Measurements from ENCODE around the gene RASSF10. TPM values are rescaled to one million over a fixed set of nuclear protein-coding genes. Genes with fewer than 3 reads are reported as not detected.

RASSF10 gene
- total RNA-seq, 1 donor from 2014 or later, result 13.2 TPM

GRCh38 chr11:13055200-13055599 is 46.1 kb downstream of the RASSF10 start:
- no peak for DNase-seq (ENCODE audit: low read depth)

DNA sequence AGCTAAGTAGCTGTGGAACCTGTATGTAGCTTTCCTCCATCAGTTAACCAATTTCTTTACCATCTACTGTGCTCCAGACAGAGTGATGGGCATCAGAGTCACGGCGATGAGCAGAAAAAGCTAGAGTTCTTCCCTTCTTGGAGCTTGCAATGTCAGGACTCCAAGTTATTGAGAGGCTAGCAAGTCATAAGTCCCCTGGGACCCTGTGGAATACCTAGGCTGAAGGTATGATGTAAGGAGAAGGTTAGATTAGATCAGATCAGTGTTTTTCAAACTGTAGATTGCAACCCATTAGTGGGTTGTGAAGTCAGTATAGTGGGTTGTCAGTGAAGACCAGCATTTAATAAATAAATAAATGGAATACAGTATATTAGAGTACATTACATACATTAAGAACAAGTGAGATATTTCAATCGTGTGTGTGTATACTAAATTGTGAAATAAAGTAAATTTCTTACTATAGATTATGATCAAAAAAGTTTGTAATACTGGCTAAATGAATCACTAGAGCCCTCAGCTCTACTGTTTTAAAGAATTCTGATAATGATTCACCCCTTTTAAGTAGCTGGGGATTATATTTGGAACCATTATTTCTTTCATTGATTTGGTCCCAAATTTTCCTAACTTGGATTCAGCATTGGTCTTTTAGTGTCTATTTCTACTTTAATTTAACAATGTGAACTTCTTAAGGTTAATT is 52.3 kb downstream of the RASSF10 start:
- DNase-seq (ENCODE audit: low read depth), result no peak

All from renal cortical epithelial cell (primary cell).